ENCODE measurements around the gene MRC1.

DNA sequence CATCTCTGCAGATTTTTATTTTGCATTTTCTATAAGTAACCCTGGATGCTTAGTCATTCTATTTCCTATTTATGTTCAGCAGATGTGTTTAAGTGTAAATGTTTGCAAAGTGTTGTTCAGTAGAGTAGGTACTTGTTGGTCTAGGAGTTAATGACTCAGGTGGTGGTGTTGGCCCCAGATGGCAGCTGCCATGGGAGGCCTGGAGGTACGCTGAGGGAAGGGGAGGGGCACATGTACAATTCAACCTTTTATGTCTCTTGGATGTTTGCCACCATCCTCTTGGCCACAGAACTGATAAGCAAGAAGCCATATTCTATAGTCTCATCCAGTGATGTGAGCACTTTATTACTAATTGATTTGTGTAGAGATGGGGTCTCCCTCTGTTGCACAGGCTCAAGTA, 74.5 kb downstream of the MRC1 start:
- TF ChIP-seq POLR2AphosphoS5 (IDR thresholded peaks at IDR 0.05; ENCODE audit: low read depth) (no peak), CTCF (conservative IDR thresholded peaks at IDR 0.05; ENCODE audit: low read depth in 2 of 2) (no peak), EZH2 (IDR thresholded peaks at IDR 0.05; ENCODE audit: low read depth, unreplicated experiment) (no peak), EZH2phosphoT487 (IDR thresholded peaks at IDR 0.05; ENCODE audit: unreplicated experiment) (no peak), REST (IDR thresholded peaks at IDR 0.05; ENCODE audit: unreplicated experiment) (no peak)

Data from GM23338 (cell line).